Ecto neural progenitor cell (in vitro differentiated cells): ENCODE data around the gene CRYBB1.
A peak's percentile ranks its signal among the peaks of the same experiment; 100 is the strongest.

ENCODE experiments used
- DNase-seq: peaks from one replicate; pipeline ENCODE4 v3.0.0-alpha.2; 2018; ENCODE audit warnings: low spot score

The CRYBB1 gene

DNA sequence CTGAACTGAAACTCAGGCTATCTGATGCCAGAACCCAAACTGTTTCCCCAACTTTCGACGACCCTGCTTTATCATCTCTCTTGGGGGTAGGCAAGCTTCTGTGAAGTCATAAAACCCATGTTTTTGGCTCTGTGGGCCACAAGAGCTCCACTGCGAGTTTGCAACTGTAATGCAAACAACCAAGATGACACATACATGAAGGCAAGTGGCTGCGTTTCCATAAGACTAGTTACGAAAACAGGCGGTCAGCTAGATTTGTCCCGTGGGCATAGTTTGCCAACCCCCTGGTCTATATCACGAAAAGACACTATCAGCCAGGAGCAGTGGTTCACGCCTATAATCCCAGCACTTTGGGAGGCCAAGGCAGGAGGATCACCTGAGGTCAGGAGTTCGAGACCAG is 65.4 kb downstream of the CRYBB1 start:
- DNase-seq, result no peak

DNA sequence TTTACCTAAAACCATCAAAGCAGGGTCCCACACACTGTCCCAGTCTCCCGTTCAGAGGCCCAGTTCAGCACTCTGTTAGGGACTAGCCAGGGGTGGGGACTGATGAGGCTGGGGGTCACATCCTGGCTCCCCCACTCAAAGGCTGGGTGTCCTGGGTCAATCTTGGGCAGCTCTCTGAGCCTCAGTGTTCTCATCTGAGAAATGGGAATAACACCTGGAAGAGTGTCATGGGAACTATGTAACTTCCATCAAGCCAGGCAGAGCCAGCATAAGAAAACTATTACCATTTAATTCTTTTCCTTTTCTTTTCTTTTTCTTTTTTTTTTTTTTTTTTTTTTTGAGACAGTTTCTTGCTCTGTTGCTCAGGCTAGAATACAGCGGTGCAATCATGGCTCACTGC is 66.3 kb downstream of the CRYBB1 start:
- no peak for DNase-seq

DNA sequence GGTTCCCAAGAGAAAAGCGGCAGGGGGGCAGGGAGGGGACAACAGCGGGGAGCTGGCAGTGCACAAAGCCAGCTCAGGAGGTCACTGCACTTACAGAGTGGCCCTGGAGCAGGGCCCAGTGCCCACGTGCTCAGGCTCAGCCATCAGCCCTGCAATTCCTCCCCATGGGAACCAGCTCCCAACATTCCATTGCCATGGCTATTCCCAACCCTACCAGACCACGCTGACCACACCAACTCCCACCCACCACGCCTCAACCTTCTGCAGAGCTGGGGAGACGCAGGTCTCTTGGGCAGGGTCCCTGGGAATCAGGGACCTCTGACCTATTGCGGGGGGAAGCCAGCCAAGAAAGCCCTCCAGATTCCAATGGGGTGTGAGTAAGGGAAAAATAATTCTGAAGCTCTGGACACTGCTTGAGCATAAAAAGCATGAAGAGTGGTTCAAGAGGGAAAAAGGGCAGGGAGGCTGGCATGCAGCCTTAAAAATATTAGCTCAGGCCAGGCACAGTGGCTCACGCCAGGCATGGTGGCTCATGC is 67.3 kb downstream of the CRYBB1 start:
- peak; percentile 53 for DNase-seq

DNA sequence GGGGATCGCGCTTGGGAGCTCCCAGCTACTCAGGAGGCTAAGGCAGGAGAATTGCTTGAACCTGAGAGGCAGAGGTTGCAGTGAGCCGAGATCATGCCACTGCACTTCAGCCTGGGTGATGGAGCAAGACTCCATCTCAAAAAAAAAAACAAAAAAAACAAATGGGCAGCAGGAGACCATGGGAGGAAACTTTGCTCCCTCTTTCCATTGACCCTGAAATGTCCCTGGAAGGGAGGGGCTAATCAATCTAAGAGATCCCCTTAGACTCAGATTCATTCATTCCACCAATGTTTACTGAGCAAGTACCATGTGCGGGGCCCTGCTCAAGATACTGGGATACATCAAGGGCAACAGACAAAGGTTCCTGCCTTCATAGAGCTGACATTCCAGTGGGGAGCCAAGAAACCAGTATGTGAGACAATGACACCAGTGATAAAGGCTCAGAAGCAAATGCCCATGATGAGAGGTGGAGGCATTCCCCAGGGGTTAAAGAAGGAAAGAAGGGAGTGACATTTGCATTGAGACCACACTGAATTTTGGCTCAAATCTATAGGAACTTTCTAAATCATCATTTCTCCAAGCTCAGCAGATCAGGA is 67.8 kb downstream of the CRYBB1 start:
- DNase-seq, result no peak
